ENCODE results near the gene SLC35E3. TPM values are rescaled to one million over a fixed set of nuclear protein-coding genes. Genes with fewer than 3 reads are reported as not detected.

Gene SLC35E3
- total RNA-seq, 2 experiments from 2014 or later, result 8.3 to 9.1 TPM

Other genes with a start within 250 kb of the SLC35E3 start
- gene RAP1B, start 135.3 kb upstream of the SLC35E3 start, total RNA-seq, result 100 to 1,000 TPM; 233 to 257 TPM
- 100 to 1,000 TPM in 1 of 2 experiments, 10 to 100 TPM in 1; 91.2 to 106 TPM for gene NUP107, start 59.2 kb upstream of the SLC35E3 start, total RNA-seq
- 100 to 1,000 TPM; 156 to 169 TPM for gene MDM2, start 62.0 kb downstream of the SLC35E3 start, total RNA-seq
- 1 to 10 TPM; 1.2 to 1.6 TPM for gene CPM, start 187.0 kb downstream of the SLC35E3 start, total RNA-seq

Measured in activated naive CD8-positive, alpha-beta T cell treated with anti-CD3 and anti-CD28 coated beads, Interleukin-2, amount 10 ng/mL, durations not matched to agents 7 days and 5 days (primary cell).